ENCODE data around the gene C19orf38. TPM values are rescaled to one million over a fixed set of nuclear protein-coding genes. Genes with fewer than 3 reads are reported as not detected.
A peak's percentile ranks its signal among the peaks of the same experiment; 100 is the strongest.

Gene C19orf38
- total and polyA plus RNA-seq, 2 of the 4 experiments (the other 2 are of a cell fraction) = 0.18 to 0.19 TPM

GRCh38 chr19:10896851-10897526 is 48.8 kb downstream of the C19orf38 start:
- Histone ChIP-seq H3K14ac (replicated peaks; ENCODE audit: low read depth, low read length) (peak overlapping the region; percentile 25; the same call in 1 of the 2 replicates), H3K4ac (ENCODE audit: low read depth, low read length) (no peak overlapping the region), H4K5ac (ENCODE audit: low read depth, low read length) (no peak overlapping the region), H3K4me1 (ENCODE audit: control insufficient read depth, insufficient read depth, low read length) (peaks cover 16% of the 10 kb centered on the region), H3K79me1 (ENCODE audit: low read depth in 1 of 2, low read length in 2 of 2) (peaks cover 32 to 85% of the 10 kb centered on the region in 2 experiments), H4K20me1 (ENCODE audit: insufficient read depth, low read length) (peaks cover 72% of the 10 kb centered on the region), H3K18ac (ENCODE audit: low read depth, low read length) (no peak overlapping the region), H3K9me1 (ENCODE audit: insufficient read depth, low read length) (peaks cover 24% of the 10 kb centered on the region), H3K56ac (ENCODE audit: extremely low read depth, insufficient read depth, low read length) (no peak overlapping the region), H4K8ac (ENCODE audit: low read depth in 2 of 2, low read length in 2 of 2) (peak overlapping the region in 1 of 2 experiments; percentile 1; a peak in 1 of 4 replicates), H2BK20ac (ENCODE audit: low read depth, low read length) (no peak overlapping the region), H3K9me3 (ENCODE audit: control insufficient read depth, insufficient read depth, low read length) (no peaks in the 10 kb centered on the region), H2AK9ac (replicated peaks; ENCODE audit: low read depth, low read length, poor library complexity) (peak overlapping the region; percentile 71), H2AK5ac (ENCODE audit: low read depth, low read length) (peak overlapping the region; percentile 23; the same call in 1 of the 2 replicates), H3K4me2 (ENCODE audit: low read depth, low read length) (peak overlapping the region; percentile 31), H3K36me3 (ENCODE audit: control insufficient read depth, insufficient read depth, low read length) (no peaks in the 10 kb centered on the region), H3K4me3 (ENCODE audit: insufficient read depth, low read depth, low read length) (no peak overlapping the region), H2AFZ (replicated peaks; ENCODE audit: low read length, poor library complexity) (no peak overlapping the region), H3K23ac (ENCODE audit: low read depth, low read length) (peak overlapping the region; percentile 24; the same call in 1 of the 2 replicates), H3K27ac (ENCODE audit: insufficient read depth, low read length) (0 out of 2 replicates have a peak overlapping the region, but pooled peaks have one; percentile 0), H2BK120ac (ENCODE audit: low read depth, low read length) (no peak overlapping the region), H4K91ac (ENCODE audit: insufficient read depth, low read depth, low read length) (no peak overlapping the region), H2BK15ac (ENCODE audit: low read depth, low read length) (no peak overlapping the region), H3K9ac (ENCODE audit: low read depth, low read length) (no peak overlapping the region), H3K27me3 (ENCODE audit: control insufficient read depth, insufficient read depth, low read length) (no peaks in the 10 kb centered on the region), H2BK5ac (ENCODE audit: low read depth, low read length, poor library complexity, severe bottlenecking) (peak overlapping the region; percentile 31)
- CTCF ChIA-PET = no interaction called here
- no TSS peak for BruUV-seq (replicated peaks)
- intact Hi-C loops (cut with micrococcal nuclease) (no loop called here), dilution Hi-C loops (cut with HindIII; ENCODE audit: low sequenced_read_pairs, unreplicated experiment) (no loop called here), in situ Hi-C loops (cut with MboI; ENCODE audit: low sequenced_read_pairs) (no loop called here)
- TF ChIP-seq CEBPB (IDR thresholded peaks at IDR 0.05; ENCODE audit: low read depth, low read length) (no peak), RCOR1 (IDR thresholded peaks at IDR 0.05; ENCODE audit: insufficient replicate concordance, low read length) (no peak)
- POLR2A ChIA-PET (ENCODE audit: unreplicated experiment) = no interaction called here
- DNase-seq = peak; percentile 69
- ATAC-seq (ENCODE audit: low read depth) = peak; percentile 83
- WGBS, 2 experiments (ENCODE audit: extremely low coverage in 2 of 2, insufficient read length in 1 of 2) = 88% methylated on average over 1 of the region's 7 CpGs; no CpG with 5 or more reads in 1 of the 2 experiments

Measured in IMR-90 (cell line).